A549 (cell line): ENCODE measurements around the gene C12orf43.

Experiments
- CTCF ChIP-seq: fragments of >200 bp; sonication (Bioruptor Twin); formaldehyde crosslinking; IDR thresholded peaks from 3 replicates; pipeline ENCODE4 v1.5.1; 2016
- EP300 ChIP-seq, 2 experiments: fragments of >200 bp; sonication (Bioruptor Twin); formaldehyde crosslinking; IDR thresholded peaks; 2 replicates in 1 of 2; 3 replicates in 1 of 2; pipeline ENCODE4 v1.6.1; 2016 to 2017
- JUNB ChIP-seq: fragments of >200 bp; sonication (Bioruptor Twin); formaldehyde crosslinking; IDR thresholded peaks from 2 replicates; pipeline ENCODE4 v1.6.1; 2016
- POLR2A ChIP-seq: IDR thresholded peaks from 2 replicates; pipeline ENCODE4 v1.6.1; 2012; ENCODE audit warnings: mild to moderate bottlenecking, low read length
- RFX5 ChIP-seq: fragments of 450-650 bp; IDR thresholded peaks from 2 replicates; pipeline ENCODE4 v1.7.1; 2014; ENCODE audit warnings: antibody characterized with exemption, mild to moderate bottlenecking, moderate library complexity
- TF ChIP-seq, protein P1 (sequence below): fragments of 200-600 bp; sonication (generic); IDR thresholded peaks from 2 replicates; pipeline ENCODE4 v1.6.1; 2016; ENCODE audit warnings: antibody characterized with exemption, mild to moderate bottlenecking, moderate library complexity

DNA sequence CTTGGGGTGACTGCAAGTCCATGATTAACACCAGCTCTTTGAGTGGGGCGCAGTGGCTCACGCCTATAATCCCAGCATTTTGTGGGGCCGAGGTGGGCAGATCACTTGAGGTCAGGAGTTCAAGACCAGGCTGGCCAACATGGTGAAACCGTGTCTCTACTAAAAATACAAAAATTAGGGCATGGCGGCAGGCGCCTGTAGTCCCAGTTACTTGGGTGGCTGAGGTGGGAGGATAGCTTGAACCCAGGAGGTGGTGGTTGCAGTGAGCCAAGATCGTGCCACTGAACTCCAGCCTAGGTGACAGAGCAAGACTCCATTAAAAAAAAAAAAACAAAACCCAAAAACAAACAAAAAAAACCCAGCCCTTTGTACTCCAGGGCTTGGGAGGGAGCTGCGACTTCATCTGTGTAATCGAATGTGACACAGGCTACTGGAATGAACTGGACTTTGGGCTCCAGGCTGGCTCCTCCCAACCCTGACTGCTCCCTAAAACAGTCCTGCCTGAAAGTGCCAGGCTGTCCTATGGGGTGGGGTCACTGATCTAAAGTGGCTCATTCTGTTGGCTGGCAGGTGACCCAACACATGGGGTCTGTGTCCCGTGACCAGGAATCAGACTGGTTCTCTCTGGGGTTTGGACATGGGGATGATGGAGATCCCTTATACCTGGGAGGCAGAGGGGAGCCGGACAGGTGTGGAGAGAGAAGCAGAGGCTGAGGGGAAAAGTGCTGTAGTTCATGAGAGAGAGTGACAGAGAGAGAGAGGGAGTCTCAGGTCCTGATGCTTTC lies 9.3 kb upstream of the C12orf43 start:
- no peak for TF ChIP-seq CTCF
- no peak for TF ChIP-seq POLR2A
- TF ChIP-seq RFX5, result no peak
- TF ChIP-seq JUNB, result no peak
- TF ChIP-seq EP300 (IDR thresholded peaks at IDR 0.05), result no peak
- TF ChIP-seq, protein P1, sequence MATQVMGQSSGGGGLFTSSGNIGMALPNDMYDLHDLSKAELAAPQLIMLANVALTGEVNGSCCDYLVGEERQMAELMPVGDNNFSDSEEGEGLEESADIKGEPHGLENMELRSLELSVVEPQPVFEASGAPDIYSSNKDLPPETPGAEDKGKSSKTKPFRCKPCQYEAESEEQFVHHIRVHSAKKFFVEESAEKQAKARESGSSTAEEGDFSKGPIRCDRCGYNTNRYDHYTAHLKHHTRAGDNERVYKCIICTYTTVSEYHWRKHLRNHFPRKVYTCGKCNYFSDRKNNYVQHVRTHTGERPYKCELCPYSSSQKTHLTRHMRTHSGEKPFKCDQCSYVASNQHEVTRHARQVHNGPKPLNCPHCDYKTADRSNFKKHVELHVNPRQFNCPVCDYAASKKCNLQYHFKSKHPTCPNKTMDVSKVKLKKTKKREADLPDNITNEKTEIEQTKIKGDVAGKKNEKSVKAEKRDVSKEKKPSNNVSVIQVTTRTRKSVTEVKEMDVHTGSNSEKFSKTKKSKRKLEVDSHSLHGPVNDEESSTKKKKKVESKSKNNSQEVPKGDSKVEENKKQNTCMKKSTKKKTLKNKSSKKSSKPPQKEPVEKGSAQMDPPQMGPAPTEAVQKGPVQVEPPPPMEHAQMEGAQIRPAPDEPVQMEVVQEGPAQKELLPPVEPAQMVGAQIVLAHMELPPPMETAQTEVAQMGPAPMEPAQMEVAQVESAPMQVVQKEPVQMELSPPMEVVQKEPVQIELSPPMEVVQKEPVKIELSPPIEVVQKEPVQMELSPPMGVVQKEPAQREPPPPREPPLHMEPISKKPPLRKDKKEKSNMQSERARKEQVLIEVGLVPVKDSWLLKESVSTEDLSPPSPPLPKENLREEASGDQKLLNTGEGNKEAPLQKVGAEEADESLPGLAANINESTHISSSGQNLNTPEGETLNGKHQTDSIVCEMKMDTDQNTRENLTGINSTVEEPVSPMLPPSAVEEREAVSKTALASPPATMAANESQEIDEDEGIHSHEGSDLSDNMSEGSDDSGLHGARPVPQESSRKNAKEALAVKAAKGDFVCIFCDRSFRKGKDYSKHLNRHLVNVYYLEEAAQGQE, result no peak
